Limb (tissue), 2 donors: ENCODE results near the gene ANG.

Source experiments
- DNase-seq, 2 donors: peaks; one replicate each; pipeline ENCODE4 v3.0.0-alpha.2; 2016; ENCODE audit errors: extremely low spot score in 2 of 2

ANG gene

DNA sequence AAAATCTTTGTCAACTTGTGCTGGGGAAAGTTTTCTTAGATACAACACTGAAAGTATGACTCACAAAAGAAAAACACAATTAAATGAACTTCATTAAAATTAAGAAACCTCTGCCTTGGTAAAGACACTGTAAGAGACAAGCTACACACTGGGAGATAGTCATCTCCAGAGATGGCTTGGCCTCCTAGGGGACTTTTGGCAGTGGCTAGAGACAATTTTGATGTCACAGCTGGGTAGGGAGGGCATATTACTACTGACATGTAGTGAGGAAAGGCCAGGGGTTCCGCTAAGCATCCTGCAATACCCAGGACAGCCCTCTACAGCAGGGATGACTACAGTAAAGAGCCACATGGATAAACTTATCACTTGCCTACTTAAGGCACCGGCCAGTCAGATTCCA is 12.9 kb upstream of the ANG start:
- no peak for DNase-seq

DNA sequence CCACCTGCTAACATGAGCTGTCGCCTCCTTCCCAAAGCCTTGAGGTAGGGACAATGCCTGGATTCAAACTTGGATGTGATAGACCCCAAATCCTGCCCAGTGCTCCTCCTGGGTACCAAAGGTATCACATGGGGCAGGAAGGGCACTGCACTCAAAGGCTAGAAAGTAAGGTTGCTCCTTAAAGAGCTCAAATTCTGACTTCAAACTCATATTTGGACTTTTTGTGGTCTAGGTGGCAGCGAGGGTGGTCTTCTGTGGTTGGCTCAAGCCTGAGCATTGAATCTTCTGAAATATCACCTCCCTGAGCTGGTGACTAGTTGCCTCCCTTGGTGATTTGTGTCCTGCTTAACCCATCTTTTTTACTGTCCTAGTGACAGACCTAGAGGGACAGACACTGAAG is 12.5 kb upstream of the ANG start:
- no peak for DNase-seq

DNA sequence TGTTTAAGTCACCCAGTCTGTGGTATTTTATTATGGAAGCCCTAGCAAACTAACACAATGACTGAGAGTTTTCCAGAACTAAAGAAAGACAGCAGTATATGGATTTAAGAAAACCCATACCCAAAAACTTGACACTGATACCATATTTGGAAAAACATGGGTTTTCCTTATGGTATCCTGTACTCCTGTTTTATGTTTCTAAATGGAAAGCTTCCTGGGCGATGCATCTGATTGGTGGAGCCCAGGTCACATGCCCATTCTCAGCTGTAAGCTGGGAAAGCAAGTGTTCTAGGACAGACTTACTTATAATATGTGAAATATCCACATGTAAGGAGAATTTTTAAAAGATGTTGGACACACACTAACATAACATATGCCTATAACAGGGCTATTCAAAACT is 8.7 kb upstream of the ANG start:
- DNase-seq = no peak

DNA sequence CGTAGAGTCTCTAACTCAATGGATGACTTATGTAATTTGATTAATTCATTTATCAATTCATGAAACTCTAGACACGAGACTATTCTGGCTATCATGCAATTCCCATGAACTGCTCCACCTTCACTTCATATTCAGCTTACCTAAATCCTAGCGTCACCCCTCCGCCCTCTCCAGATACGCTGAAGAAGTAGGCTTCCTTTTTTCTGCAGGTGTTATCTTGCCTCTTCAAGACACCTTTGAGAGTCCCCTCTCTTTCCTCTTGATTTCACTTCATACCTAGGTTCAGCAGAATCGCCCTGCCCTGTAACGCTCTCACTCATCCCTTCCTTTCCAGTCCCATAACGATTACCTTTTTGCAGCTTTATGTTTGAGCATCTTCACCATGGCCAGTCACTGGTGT is 8.2 kb upstream of the ANG start:
- no peak for DNase-seq

DNA sequence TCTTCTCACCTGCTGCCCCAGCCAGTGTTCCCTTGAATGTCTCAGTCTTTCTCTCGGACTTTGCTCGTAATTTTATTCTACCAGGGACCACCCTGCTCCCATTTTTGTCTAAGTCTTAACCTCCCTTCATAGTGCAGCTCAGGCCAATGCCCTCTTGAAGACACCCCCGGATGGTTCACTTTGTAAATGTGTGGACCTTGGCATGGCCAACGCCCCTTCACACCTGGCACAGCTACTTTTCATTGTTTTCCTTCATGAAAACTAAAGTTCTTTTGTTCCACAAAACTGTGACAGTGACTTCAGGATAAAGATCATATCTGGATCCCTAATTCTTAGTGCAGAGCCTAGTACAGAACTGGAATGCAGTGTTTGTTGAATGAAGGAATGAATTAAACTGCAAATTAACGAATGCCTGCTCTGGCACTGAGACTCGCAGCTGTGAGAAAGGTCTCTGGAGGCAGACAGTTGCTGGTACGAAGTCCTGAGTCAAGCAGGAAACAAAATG is 7.7 kb upstream of the ANG start:
- DNase-seq = no peak

DNA sequence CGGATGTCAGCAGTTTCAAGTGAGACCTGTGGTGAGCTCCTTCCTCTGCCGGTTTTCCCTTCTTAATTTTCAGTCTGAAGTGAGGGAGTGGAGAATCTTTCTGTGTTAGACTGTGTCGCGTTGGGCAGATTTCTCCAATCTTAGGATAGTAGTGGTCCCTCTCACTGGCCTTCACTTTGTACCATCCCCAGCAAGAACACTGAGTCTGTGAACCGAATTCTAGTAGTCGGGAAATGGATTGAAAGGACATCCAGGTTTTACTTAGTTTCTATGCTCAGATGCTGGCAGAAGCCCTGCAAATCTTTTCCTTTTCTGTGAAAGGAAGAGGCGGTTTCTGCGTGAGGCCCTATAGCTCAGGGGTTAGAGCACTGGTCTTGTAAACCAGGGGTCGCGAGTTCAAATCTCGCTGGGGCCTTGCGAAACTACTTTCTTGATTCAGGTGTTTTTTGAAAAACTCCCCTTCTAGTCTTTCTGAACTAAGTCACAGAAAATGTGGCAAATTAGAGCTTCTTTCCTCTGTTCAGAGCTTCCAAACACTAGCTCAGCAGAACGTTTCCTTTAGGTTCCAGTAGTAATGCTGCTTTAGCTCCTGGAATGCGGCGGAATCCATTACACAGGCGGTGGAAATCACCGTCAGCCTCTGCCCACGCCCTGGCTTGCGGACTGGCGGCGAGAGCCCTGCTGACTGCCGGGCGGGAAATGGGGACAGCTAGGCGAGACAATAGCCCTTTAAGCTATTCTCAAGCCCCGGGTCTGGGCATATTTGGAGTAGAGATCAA is 7.0 kb upstream of the ANG start:
- DNase-seq = peak; percentile 89 to 94

DNA sequence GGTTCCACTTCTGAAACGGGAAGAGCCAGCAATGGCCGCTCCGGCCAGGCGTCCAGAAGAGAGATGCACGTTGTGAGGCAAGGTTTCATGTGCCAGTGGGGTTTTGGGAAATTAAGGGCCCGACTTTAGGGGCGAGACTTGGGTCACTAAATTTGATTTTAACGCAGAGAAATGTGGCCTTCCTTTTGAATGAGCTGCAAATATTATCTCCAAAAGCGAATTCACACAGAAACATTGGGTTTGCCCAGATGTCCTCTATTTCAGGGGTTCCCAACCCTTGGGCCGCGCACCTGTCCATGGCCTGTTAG is 6.5 kb upstream of the ANG start:
- DNase-seq = no peak

DNA sequence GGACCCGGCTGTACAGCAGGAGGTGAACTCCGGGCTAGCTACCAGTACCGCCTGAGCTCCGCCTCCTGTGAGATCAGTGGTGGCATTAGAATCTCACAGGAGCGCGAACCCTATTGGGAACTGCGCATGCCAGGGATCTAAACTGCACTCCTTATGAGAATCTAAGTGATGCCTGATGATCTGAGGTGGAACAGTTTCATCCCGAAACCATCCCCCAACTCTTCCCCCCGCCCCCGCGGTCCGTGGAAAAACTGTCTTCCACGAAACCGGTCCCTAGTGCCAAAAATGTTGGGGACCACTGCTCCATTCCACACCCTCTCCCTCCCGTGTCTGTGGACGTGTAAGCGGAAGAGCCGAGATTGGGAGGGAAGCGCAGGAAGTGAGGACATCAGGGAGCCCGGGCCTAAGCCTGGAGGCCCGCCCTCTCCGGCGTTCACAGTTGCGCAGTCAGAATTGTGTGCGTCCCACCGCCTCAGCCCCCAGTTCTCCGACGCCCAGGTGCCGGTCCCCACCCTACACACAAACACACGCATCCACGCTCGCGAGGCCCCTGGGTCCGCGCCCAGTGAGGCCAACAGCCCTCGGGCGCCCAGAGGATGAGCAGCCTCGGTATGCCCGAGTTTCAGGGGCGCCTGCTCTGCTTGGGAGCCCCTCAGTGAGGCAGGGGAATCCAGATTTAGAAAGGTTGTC is 6.0 kb upstream of the ANG start:
- peak; percentile 92 to 97 for DNase-seq

DNA sequence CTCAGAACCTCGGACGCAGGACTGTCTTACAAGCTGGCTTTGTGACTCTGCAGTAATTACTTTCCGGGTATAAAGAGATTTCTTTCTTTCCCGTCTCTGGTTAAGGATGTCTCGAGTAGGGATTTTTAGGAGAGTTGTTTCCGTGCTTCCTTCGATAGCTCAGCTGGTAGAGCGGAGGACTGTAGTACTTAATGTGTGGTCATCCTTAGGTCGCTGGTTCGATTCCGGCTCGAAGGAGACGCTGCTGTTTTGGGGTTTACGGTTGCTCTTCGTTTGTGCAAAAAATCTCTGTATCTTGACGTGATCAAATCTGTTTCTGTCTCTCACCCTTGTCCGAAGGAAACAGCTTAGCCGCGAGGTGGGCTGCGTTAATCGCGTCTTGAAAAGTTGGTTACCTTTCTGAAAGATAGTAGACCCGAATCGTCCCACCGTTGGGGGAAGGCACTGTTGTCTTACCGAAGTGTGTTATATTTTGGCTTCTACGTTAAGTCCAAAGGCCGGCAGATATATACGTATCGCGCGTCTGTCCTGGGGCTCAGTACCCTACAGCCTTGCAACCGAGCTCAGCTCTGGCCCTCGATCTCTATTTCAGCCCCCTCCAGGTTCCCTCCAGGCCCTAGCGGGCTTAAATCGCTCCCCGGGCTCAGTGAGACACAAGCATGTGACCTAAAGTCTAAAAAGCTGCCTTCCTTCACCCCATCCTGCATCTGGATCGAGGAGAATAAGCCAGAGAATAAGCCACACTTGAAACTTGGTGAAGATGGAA is 5.3 kb upstream of the ANG start:
- DNase-seq = peak; percentile 87 to 94

DNA sequence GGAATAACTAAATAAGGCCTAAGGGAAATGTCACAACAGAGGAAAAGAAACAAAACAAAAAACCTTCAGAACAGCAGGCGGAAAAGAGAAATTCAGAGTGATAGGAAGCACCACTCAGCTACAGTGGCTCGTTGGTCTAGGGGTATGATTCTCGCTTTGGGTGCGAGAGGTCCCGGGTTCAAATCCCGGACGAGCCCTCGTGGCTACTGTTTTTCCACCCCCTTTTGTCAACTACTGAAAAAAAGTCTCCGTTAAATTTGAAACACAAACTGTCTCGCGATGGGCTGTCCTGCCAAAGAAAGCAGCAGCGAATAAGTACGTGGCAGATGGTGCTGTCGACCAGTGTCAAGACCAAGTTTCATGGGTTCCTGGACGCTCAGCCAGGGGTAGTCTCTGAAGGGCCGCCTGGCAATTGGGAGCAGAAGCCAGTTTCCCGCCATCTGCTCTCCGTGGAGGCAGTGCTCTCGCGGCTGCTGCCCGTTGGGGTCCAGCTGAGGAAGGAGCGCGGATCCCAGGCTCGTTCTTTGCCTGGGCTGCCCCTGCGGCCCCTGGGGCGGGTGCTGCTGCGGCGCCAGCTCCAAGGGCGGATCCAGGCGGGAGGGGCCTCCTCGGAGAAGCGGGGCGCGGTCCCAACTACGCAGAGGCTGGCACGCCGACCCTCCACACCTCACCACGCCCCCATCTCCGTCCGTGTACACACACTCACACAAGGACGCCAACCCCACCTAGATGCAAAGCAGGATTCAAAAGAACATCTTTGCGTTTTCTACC is 4.5 kb upstream of the ANG start, which contains the start of gene RNASE4:
TSS of gene RNASE4 (plus strand) at position 670 of the 771 bp plus-strand sequence. CDS start 14,812 bp downstream, outside the sequence.
- DNase-seq = peak; percentile 74 to 88

DNA sequence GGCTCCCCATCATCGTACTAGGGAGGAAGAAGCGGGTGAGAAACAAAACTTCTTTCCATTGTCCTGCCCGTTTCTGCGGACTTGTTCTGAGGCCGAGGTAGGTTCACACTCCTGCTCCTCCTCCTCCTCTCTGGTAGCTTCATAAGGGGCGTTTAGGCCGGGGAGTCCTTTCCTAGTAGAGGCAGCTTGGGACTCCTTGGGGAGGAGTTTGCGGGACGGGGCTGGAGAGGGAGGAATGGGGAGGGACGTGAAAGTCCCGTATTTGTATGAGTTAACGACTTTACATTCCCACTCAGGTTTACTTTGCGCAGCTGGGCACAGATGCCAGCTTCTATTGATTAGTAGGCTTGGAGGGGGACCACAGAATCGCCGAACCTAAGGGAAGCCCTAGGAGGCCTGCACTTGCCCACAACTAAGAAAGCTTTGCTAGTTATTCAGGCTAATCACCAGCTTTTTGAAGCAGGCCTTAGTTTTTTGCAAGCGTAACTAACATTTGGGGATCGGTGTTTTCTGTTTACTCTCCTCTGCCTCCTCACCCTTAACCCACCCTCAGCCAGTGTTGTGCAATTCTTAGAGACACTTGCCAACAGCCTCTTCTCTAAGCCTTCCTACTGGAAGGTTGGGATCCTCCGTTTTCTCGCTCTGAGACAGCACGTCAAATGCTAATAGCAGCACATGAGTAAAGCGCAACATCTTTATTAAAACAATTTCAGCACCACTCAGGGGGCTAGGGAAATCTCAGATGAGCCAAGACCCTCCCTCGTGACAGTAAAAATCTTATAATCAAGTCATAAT is 3.7 kb upstream of the ANG start:
- no peak for DNase-seq

DNA sequence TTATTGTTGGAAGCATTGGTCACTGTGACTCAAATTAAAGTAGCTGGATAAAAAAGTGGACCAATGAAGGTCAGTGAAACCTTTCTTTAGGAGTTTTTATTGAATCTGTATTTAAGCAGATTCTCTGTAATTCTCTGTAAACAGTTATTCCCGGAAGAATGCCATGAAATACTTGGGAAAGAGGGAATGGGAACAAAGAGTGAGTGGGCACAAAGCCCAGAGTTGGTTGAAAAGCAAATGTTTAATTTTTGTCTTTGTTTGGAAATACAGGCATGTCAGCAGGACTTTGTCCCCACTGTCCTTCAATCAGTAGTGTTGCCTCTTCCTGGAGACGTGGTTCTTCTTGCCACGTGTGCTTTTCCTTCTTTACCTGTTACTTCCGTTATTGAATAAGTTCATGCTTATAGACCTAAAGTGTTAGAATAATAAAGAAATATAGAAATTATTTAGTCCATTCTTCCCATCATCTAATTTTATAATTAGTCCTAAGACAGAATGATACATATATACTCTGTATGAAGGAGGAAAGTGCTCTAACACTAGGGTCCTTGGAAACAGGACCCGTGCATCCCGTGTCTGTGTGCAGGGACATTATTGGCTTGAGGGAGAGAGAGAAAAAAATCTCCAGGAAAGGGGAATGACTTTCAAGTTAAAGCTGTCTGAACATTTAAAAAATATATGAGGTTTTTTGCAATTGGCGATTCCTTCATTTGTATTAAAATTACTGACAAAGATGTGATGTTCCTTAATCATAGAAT is 2.0 kb upstream of the ANG start:
- DNase-seq = no peak

DNA sequence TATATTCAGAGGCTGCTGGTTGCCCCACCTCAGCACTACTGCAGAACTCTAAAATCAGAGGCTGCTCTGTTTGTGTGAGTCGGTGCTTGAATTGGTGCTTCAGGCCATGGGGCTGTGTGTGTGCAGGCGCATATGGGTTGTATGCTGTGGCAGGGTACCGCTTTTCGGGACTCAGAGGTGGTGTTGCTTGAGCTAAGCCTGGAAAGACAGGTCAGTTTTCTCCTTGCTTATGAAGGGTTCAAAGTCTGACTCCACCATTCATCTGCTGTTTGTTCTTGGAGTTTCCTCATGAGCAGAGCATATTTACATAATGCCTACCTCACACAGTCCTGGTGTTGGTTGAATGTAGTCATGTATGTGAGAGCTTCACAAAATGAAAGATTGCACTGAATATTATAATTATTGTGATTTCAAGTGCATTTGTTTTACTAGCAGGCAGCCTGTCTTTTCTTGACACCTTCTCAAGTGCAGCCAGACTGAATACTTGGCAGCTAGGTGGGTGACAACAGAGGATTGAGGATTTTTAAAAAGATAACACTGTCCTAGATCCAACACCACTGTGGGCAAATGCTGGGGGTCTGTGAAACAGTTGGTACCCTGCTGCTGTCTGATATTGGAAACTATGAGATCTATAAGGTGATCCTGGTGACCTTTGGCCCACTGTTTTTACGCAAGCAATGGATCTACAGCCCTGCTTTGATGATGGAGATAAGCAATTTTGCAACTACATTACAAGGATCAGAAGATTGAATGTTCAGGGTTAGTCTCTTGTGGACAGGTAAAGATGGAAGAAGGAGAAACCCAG is 1.0 kb upstream of the ANG start:
- DNase-seq = no peak

DNA sequence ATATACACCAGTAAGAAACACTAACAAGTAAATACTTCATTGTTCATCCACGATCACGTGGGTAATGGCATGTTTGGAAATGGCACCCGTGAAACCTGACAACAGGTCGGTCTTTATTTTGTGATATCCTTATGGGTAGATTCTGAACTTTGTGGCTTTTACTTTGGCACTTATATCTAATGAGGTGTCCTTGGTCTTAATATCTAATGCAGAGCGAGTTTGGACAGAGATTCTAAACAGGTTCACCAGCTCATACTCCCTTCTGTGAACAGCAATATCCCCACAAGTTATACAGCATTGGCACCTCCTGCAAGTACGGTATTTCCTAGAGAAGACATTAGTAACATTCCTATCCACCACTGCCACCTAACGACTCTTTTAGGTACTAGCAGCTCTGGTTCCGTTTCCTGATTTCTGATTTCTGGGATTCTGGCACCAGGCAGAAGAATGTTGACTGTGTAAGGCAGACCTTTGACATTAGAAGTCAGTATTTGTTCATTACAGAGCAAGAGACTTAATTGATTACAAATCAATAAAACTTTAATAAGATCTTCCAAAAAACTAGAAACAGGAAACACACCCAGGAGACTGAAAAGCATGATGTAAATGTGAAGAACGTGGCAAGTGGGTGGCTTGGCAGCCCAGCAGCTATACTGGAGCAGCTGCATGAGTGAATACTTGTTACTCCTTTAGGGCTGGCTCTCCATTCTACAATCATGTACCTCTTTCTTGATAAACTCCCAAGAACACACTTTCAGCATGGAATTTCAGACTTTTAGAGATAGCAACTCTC is 2.5 kb downstream of the ANG start:
- DNase-seq = peak; percentile 51 to 82

DNA sequence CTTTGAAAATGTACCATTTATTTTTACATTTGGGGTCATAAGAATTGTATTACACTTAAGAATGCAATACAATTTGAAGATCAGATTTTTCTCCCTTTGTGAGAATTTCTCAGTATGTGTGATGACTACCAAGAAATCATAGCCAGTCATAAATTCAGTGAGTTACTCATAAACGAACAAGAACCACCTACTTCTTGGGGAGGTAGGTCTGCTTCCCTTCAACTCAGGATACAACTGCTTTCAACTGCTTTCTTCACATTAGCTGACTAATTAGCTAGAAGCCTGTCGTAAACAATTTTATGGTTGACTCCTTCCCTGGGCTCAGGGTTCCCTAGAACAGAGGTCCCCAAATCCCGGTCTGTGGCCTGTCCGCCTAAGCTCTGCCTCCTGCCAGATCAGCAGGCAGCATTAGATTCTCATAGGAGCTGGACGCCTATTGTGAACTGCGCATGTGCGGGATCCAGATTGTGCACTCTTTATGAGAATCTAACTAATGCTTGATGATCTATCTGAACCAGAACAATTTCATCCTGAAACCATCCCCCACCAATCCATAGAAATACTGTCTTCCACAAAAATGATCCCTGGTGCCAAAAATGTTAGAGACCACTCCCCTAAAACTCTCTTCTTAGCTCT is 3.7 kb downstream of the ANG start:
- no peak for DNase-seq

DNA sequence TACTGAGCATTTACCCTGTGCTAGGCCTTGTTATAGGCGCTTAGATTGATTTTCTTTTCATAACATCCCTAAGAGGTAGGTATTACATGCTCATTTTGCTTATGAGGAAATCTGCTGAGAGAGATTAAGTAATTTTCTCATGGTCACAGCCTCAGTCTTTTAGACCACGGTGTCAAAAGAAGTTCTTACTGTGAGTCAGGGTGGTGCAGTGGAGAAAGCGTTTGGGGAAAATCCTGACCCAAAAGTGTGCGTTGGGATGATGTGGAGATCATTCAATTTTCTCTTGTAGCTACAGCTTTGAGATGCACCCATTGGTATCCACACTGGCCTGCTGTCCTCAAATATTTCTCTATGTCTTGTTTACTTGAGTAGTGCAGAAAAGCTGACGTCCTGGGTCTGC is 8.2 kb downstream of the ANG start:
- DNase-seq = no peak

DNA sequence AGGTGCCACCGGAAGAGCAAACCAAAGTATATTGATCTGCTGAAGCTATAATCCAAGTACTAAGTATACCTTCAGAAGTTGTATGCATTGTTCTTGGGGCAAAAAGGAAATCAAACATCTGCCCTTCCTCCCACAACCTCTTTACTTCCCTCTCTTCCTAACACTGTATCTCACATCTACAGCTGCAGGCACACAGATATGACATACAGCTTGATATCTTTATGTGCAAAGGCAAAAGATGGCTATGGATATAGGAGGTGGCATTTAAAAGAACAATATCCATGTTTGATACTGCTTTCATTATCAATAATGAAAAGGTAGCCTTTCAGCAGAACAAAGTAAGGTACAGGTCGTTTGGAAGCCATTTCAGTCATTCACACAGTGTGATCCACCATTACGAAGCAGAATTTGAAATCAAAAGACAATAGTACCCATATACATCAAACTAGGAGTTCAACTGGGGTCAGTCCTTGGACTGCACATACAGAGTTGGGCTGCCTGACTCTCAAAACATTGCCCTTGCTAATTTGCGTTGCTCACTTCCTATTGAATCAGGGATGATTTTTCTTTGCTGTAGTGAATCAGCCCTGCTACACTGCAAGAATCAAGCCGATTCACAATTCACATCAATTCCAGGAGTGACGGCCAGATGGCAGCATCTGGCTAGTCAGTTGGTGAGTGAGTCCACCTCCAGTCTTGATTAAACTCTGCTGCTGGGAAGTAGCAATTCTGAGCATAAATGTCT is 8.9 kb downstream of the ANG start:
- peak; percentile 63 to 77 for DNase-seq
